T-helper 22 cell (primary cell): ENCODE measurements around the gene FYCO1.

Experiments used
- DNase-seq: peaks from one replicate; pipeline ENCODE4 v3.0.0-alpha.2; 2020; ENCODE audit warnings: low read depth

The FYCO1 gene

GRCh38 chr3:45915059-45915439, 80.6 kb downstream of the FYCO1 start:
- DNase-seq, result no peak

- no peak for DNase-seq
Observed at GRCh38 chr3:45914362-45915058, 81.1 kb downstream of the FYCO1 start.

DNA sequence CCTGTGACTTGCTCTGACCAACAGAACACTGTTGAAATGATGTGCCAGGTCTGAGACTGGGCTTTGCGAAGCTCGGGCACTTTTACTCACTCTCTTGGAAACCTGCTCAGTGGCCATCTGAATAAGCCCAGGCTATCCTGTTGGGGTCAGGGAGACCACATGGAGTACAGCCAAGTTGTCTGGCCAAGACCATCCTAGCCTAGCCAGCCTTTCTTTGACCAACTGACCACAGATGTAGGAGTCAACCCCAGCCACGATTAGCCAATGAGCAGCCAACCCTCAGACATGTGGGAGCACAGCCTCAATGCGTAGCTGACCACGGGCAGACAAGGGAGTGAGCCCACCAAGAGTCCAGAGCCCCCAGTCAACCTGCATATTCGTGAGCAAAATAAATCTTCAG, 83.2 kb downstream of the FYCO1 start:
- no peak for DNase-seq

DNA sequence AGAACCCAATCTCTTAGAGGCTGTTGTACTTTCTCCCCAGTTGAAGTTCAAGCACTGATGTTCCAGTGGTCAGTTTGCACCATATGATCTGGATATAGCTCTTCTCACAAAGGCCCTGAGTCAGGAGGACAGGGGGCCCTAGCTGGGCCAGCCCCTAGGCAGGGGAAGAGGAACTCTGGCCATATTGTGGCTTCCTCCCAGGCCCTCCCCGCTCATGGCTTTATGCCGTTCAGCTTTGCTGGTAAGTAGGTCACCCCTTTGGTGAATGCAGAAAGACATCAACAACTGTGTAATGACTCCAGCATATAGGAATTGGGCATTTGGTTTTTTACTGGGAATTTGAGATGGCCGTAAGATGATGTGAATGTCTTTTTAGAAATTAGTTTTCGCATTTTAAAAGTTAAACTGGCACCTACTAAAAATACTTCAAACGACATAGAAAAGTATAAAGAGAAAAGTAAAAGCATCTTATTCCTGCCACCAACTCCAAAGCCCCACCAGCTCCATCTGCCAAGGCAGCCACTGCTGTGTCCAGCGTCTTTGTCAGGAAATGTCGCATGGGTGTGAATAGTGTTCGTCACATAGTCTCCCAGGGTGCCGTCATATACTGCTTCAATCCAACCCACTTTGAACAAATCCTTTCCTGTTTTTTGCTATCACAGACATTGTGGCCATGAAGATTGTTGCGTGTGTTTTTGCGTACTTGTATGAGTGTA, 84.0 kb downstream of the FYCO1 start:
- no peak for DNase-seq

DNA sequence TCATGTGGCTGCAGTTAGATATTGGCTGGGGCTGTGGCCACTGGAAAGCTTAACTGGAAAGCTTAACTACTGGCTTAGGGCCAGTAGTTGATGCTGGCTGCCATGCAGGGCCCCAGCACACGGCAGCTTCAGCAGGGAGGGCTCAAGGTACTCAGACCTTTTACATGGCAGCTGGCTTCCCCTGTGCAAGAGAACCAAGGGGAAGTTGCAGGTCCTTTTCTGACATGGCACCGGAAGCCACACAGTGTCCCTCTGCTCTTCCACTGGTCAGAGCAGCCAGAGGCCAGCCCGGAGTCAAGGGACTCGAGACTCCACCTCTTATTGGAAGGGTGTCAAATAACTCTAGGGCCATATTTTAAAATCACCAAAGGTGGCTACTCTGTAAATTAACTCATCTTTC, 84.7 kb downstream of the FYCO1 start:
- no peak for DNase-seq

DNA sequence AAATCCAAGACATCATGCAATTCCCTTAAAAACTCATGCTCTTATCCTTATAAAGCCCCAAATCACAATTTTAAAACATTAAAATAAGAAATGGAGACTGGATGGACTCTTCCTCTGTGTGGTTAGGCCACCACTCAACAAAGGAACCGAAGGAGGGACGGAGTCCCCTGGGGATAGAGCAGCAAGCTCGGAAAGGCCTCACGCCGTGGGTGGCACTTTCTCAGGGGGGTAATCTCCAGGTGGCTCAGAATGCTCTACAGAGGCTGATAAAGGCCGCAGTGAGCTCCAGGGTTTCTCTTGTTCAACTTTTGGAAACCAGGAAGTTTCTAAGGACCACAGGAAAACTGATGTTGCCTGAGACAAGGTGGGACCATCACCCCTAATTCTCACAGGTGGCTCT, 86.1 kb downstream of the FYCO1 start:
- DNase-seq, result no peak

- no peak for DNase-seq
Observed at GRCh38 chr3:45908761-45909160, 86.9 kb downstream of the FYCO1 start.

GRCh38 chr3:45907769-45908705, 87.6 kb downstream of the FYCO1 start:
- DNase-seq, result no peak

DNA sequence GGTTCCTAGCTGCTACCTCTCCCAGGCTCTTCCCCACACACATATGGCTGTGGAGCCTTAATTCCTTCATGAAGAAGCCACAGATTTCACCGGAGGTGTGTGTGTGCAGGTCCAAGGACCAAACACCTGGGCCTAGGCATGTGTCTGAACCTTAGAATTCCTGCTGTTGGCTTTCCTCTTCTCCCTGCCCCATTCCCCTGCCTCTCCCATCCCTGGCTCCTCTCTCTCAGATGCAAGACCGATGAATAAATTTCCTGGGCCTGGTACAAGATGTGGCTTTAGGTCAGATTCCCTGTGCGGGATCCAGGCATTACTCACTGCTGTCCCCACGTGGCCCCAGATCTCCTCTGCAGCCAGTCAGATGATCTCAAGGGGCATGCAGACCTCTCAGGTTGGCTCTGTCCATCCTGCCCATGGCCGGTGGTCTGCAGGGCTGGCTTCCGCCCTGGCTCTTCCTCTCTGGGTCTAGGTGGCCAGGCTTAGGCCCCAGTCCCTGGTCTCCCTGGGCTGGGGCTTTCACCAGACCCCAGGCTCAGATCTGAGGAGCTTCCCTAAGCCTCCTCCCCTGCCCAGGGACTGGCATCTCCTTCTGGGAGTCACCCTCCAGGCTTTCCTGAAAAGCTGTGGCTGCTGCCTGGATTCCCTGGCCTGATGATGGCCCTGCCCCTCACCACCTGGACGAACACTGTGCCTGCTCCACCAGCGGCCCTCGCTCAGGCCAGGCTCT, 88.8 kb downstream of the FYCO1 start:
- no peak for DNase-seq

GRCh38 chr3:45905755-45906154, 89.9 kb downstream of the FYCO1 start:
- DNase-seq, result no peak

DNA sequence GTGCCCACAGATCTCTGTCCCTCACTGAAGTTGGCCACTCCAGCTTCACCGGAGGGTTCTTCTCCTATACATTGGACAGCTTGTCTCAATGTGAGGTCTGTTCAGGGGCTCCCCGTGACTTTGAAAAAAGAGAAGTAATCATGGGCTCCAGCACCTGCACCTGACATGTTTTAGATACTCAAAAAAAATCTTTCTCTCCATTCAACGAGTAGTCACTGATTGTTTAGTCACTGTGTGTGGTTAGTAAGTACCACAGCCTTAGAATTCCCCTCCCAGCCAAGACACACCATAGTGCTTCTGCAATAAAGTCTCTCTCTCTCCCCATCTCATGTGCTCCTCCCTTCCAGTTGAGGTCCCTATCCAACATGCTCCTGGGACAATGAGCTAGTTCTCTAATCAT, 90.7 kb downstream of the FYCO1 start:
- DNase-seq, result no peak

- no peak for DNase-seq
Observed at GRCh38 chr3:45896956-45897355, 98.7 kb downstream of the FYCO1 start.

GRCh38 chr3:45895686-45896468, 99.7 kb downstream of the FYCO1 start:
- no peak for DNase-seq

GRCh38 chr3:45894015-45894414, 101.6 kb downstream of the FYCO1 start:
- no peak for DNase-seq

DNA sequence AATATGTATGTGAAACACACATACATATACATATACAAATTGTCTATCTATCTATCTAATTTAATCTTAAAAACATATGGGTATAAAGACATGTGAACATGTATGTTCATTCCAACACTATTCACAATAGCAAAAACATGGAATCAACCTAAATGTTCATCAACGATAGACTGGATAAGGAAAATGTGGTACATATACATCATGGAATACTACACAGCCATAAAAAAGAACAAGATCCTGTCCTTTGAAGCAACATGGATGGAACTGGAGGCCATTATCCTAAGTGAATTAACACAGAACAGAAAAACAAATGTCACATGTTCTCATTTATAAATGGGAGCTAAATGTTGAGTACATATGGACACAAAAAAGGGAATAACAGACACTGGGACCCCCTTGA, 103.5 kb downstream of the FYCO1 start:
- DNase-seq, result no peak

DNA sequence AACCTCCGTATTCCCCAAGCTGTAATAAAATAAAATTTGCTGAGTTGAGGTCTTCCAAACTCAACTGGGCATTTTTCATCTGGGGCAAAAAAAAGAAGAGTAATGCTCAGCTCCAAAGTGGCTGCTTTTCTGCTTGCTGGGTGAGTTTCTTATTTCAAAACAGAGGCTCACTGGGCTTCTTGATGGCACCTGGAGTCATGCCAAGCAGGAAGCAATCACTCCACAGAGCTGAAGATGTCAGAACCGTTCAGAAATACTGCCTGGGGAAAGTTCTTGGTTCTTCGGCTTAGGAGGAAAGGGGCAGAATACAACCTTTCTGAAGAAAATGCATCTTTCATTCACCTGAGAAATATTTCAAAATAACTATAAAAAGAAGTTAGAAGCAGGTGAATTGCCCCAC, 105.2 kb downstream of the FYCO1 start:
- DNase-seq, result no peak

- no peak for DNase-seq
Observed at GRCh38 chr3:45889337-45889736, 106.3 kb downstream of the FYCO1 start.

DNA sequence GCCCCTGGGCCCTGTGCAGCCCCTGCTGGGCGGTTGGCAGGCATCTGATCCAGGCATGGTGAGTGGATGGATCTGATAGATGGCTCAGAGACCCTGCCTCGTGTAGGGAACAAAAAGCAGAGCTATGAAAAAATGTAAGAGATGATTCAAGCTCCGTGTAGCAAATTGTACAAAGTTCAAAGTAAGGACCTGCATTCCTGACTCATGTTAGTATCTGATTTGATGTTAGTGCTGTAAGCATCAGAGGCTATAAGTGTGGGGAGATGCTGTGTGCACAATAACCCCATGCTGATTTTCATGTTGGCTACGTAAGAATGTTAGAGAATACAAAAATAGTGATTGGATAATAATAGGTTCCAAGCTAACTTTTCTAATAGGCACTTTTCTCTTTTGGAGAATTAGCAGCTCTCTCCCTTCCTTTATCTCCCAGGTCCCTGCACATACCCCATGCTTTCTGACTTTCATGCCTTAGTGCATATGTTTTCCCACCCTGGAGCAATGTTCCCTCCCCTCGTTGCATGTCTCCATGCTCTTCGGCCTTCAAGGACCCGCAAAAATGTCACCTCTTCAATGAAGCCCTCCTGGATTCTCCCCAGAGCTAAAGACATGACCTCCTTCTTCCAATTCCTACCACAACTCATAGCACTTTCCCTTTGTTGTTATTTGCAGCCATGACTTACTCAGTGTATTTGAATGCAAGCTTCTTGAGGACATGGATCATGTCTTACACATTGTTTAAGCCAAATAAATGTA, 107.7 kb downstream of the FYCO1 start:
- no peak for DNase-seq

DNA sequence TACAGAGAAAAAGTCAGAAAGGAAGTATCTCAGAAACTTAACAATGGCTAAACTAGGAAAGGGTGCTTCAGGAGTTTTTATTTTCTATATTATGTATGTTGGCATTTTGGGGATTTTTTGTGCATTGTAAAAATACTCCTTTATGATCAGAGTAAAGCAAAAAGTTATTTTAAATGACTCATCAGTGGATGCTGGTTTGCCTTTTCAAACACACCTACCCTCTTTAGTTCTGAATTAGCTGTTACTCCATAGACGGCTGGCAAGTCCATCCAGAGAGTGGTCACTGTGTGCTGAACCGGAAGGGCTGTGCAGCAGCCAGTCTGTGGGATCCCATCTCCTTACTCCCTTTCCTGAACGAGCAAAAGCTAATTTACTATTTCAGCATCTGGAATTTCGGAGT, 108.3 kb downstream of the FYCO1 start:
- no peak for DNase-seq

GRCh38 chr3:45885979-45886705, 109.5 kb downstream of the FYCO1 start, which contains the start of gene CCR9:
Gene CCR9 (plus strand): TSS chr3:45886543. CDS start chr3:45894934, 8,391 bp downstream.
- no peak for DNase-seq
